Hepatocyte (in vitro differentiated cells): ENCODE results near the gene SORT1. TPM values are rescaled to one million over a fixed set of nuclear protein-coding genes. Genes with fewer than 3 reads are reported as not detected.
A peak's percentile ranks its signal among the peaks of the same experiment; 100 is the strongest.

ENCODE experiments used
- DNase-seq: peaks from one replicate; pipeline ENCODE4 v3.0.0-alpha.2; 2016; ENCODE audit warnings: low spot score
- H2AFZ ChIP-seq: fragments of 200-600 bp; sonication (generic); 2 replicates; pipeline ENCODE4 v1.6.0; 2016; ENCODE audit warnings: antibody characterized with exemption, mild to moderate bottlenecking
- H3K27ac ChIP-seq: fragments of 200-600 bp; sonication (generic); 2 replicates; pipeline ENCODE4 v1.5.1; 2016; ENCODE audit warnings: mild to moderate bottlenecking
- H3K27me3 ChIP-seq: fragments of 200-600 bp; sonication (generic); 2 replicates; pipeline ENCODE4 v1.6.1; 2016
- H3K36me3 ChIP-seq: fragments of 200-600 bp; sonication (generic); replicated peaks from 2 replicates; pipeline ENCODE4 v1.5.1; 2016; ENCODE audit warnings: low read depth; ENCODE audit not compliant: insufficient read depth
- H3K4me1 ChIP-seq: fragments of 200-600 bp; sonication (generic); 2 replicates; pipeline ENCODE4 v1.5.1; 2016; ENCODE audit warnings: mild to moderate bottlenecking, moderate library complexity; ENCODE audit not compliant: insufficient read depth
- H3K4me2 ChIP-seq: fragments of 200-600 bp; sonication (generic); 2 replicates; pipeline ENCODE4 v1.6.0; 2016
- H3K4me3 ChIP-seq: fragments of 200-600 bp; sonication (generic); 2 replicates; pipeline ENCODE4 v1.5.1; 2016; ENCODE audit warnings: mild to moderate bottlenecking
- H3K79me2 ChIP-seq: fragments of 200-600 bp; sonication (generic); 2 replicates; pipeline ENCODE4 v1.6.0; 2017; ENCODE audit warnings: mild to moderate bottlenecking
- H3K9me2 ChIP-seq: fragments of 200-600 bp; sonication (generic); replicated peaks from 2 replicates; pipeline ENCODE4 v1.6.0; 2017; ENCODE audit warnings: mild to moderate bottlenecking; ENCODE audit not compliant: insufficient read depth
- H3K9me3 ChIP-seq: fragments of 200-600 bp; sonication (generic); 2 replicates; pipeline ENCODE4 v1.5.1; 2016; ENCODE audit warnings: low read depth, mild to moderate bottlenecking
- H4K20me1 ChIP-seq: fragments of 200-600 bp; sonication (generic); 2 replicates; pipeline ENCODE4 v1.6.0; 2016; ENCODE audit warnings: mild to moderate bottlenecking; ENCODE audit not compliant: insufficient read depth, poor library complexity, severe bottlenecking
- EZH2 ChIP-seq: fragments of 200-600 bp; sonication (generic); IDR thresholded peaks from 2 replicates; pipeline ENCODE4 v1.6.1; 2016; ENCODE audit warnings: antibody characterized with exemption, mild to moderate bottlenecking, borderline replicate concordance
- EZH2phosphoT487 ChIP-seq: fragments of 200-600 bp; sonication (generic); IDR thresholded peaks from one replicate; pipeline ENCODE4 v1.6.1; 2018; ENCODE audit warnings: antibody characterized with exemption, mild to moderate bottlenecking, low read depth, moderate library complexity; ENCODE audit not compliant: unreplicated experiment, severe bottlenecking
- whole genome bisulfite sequencing: methylation state at CpG from one replicate; pipeline ENCODE4 v1.1.6; 2016; ENCODE audit warnings: low lambda C conversion rate; ENCODE audit errors: missing lambda C conversion rate; 5-methylcytosine and 5-hydroxymethylcytosine counted together
- polyA plus RNA-seq: library from polyadenylated mRNA; unstranded; fragments of >200 nt; fragmentation: Nextera tagmentation; extraction: Ambion mirVana; gene quantifications from 2 replicates; pipeline ENCODE4 v1.2.1, GENCODE V29; 2016
- total RNA-seq: library from RNA; depleted of rRNA; stranded (reverse); fragments of >200 nt; gene quantifications from 2 replicates; pipeline ENCODE4 v1.2.3, GENCODE V29; 2014
- TF ChIP-seq, protein P1 (sequence below): fragments of 200-600 bp; sonication (generic); IDR thresholded peaks from 2 replicates; pipeline ENCODE4 v1.5.1; 2016; ENCODE audit warnings: antibody characterized with exemption, mild to moderate bottlenecking; ENCODE audit not compliant: poor library complexity

Gene SORT1
- total and polyA plus RNA-seq, 2 experiments from 2014 or later, result 43.7 to 59.3 TPM

GRCh38 chr1:109277434-109278204, 120.1 kb downstream of the SORT1 start:
- Histone ChIP-seq H2AFZ (peak overlapping the region; percentile 10), H3K9me3 (no peaks in the 10 kb centered on the region), H4K20me1 (no peaks in the 10 kb centered on the region), H3K4me2 (no peak overlapping the region), H3K36me3 (no peaks in the 10 kb centered on the region), H3K9me2 (no peaks in the 10 kb centered on the region), H3K79me2 (peaks cover 14% of the 10 kb centered on the region), H3K4me1 (peaks cover 34% of the 10 kb centered on the region), H3K4me3 (no peak overlapping the region), H3K27ac (peak overlapping the region; percentile 80), H3K27me3 (no peaks in the 10 kb centered on the region)
- TF ChIP-seq, protein P1, sequence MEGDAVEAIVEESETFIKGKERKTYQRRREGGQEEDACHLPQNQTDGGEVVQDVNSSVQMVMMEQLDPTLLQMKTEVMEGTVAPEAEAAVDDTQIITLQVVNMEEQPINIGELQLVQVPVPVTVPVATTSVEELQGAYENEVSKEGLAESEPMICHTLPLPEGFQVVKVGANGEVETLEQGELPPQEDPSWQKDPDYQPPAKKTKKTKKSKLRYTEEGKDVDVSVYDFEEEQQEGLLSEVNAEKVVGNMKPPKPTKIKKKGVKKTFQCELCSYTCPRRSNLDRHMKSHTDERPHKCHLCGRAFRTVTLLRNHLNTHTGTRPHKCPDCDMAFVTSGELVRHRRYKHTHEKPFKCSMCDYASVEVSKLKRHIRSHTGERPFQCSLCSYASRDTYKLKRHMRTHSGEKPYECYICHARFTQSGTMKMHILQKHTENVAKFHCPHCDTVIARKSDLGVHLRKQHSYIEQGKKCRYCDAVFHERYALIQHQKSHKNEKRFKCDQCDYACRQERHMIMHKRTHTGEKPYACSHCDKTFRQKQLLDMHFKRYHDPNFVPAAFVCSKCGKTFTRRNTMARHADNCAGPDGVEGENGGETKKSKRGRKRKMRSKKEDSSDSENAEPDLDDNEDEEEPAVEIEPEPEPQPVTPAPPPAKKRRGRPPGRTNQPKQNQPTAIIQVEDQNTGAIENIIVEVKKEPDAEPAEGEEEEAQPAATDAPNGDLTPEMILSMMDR, result peak; percentile 70
- TF ChIP-seq EZH2phosphoT487, result no peak
- WGBS, result 65% methylated on average over 7 of the region's 7 CpGs
- DNase-seq, result peak; percentile 81

DNA sequence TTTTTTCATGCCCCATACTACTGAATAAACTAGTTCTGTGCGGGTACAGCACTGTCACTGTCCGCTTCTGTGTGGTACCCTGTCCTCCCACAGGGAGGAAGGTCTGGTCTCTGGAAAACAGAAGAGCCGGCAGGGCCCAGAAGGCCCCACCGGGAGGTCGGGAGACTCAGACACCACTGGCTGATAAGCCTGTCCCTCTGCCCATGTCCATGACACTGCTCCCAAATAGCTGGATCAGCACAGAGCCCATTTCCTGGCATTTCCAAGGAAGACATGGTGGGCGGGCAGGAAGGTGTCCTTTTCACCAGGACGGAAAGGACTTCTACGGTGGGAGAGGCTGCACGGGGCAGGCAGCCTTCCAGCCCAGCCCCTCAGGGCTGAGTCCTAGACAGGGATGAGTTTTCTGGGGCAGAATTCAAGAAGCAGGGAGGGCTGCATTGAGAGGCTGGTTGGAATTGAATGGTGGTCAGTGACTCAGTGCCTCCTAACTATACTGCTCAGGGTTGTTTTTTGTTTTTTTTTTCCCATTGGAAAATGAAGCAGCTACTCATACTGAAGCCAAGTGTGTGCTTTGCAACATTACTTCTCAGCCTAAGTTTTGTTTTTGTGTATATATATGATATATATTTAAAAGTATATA, 121.9 kb downstream of the SORT1 start:
- H3K36me3 ChIP-seq, result no peaks in the 10 kb centered on the region
- H3K27ac ChIP-seq, result peak overlapping the region; percentile 94
- H3K4me3 ChIP-seq, result no peak overlapping the region
- DNase-seq, result no peak
- H3K4me1 ChIP-seq, result peaks cover 34% of the 10 kb centered on the region
- H3K27me3 ChIP-seq, result no peaks in the 10 kb centered on the region
- no peaks in the 10 kb centered on the region for H3K9me2 ChIP-seq
- H2AFZ ChIP-seq, result no peak overlapping the region
- TF ChIP-seq EZH2 (no peak), EZH2phosphoT487 (no peak)
- TF ChIP-seq, protein P1, result no peak
- H4K20me1 ChIP-seq, result no peaks in the 10 kb centered on the region
- no peaks in the 10 kb centered on the region for H3K79me2 ChIP-seq
- WGBS, result 48% methylated on average over 9 of the region's 9 CpGs
- peak overlapping the region; percentile 74 for H3K4me2 ChIP-seq
- no peaks in the 10 kb centered on the region for H3K9me3 ChIP-seq

- Histone ChIP-seq H3K27ac (peak overlapping the region; percentile 94), H3K4me1 (peaks cover 34% of the 10 kb centered on the region), H3K36me3 (no peaks in the 10 kb centered on the region), H3K9me2 (no peaks in the 10 kb centered on the region), H3K79me2 (no peaks in the 10 kb centered on the region), H3K4me2 (peak overlapping the region; percentile 74), H3K4me3 (no peak overlapping the region), H2AFZ (peak overlapping the region; percentile 55), H3K9me3 (no peaks in the 10 kb centered on the region), H4K20me1 (no peaks in the 10 kb centered on the region), H3K27me3 (no peaks in the 10 kb centered on the region)
- DNase-seq, result peak; percentile 83
- 32% methylated on average over 24 of the region's 24 CpGs for WGBS
- TF ChIP-seq, protein P1, result no peak
- no peak for TF ChIP-seq EZH2phosphoT487
- TF ChIP-seq EZH2, result no peak
Measured at GRCh38 chr1:109274533-109275476, 122.9 kb downstream of the SORT1 start.
